GM13976 (cell line): ENCODE measurements around the gene CADPS.

Experiments
- DNase-seq: peaks from one replicate; pipeline ENCODE4 v3.0.0; 2012; ENCODE audit warnings: low spot score
- CTCF ChIP-seq: IDR thresholded peaks from 2 replicates; pipeline ENCODE4 v1.5.1; 2012; ENCODE audit warnings: borderline replicate concordance, mild to moderate bottlenecking; ENCODE audit not compliant: insufficient read depth; ENCODE audit errors: extremely low read depth, missing control alignments, control extremely low read depth
- in situ Hi-C: fragments of 300-500 bp; cut with MboI; formaldehyde crosslinking; loops from one replicate; pipeline ENCODE4 v1.12.0; 2022; ENCODE audit warnings: low sequenced_read_pairs, mixed read lengths, inconsistent platforms; ENCODE audit not compliant: unreplicated experiment

The CADPS gene

DNA sequence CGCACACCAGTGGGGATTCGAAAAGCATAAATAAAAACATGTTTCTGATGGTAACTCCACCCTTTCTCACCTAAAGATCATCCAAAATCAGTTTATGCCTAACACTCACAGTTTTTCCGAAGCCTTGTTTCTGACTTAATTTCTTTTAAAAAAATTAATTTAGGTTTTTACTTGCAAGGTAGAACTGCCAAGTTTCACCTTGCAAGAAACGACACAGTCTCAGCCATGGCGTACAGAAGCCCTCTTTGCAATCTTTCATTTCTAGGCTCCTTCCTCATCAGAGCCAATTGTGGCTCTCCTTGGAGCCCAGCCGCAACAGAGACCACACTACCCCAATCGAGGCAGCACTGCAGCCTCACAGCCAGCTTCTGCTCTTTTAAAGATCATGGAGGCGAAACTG lies 470.9 kb downstream of the CADPS start:
- DNase-seq, result no peak
- in situ Hi-C loops, result no loop called here
- no peak for TF ChIP-seq CTCF

DNA sequence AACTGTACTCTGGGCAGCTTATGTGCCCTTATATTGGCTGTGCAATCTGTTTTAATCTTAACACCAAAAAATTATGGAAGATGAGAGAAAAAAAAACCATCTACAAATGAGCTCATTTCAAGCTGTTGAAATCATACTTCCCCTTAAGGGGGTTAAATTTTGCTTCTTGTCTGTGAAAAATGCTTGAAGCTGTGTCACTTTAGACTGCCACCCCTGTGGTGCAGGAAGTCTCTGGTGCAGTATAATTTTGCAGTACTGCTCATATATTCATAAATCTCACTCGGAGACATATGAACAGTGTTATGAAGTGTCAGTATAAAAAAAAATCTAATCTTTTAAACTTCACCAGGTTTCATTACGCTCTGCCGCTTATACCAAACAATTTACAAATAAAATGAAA lies 471.5 kb downstream of the CADPS start:
- no peak for TF ChIP-seq CTCF
- no peak for DNase-seq
- in situ Hi-C loops, result no loop called here

- no peak for TF ChIP-seq CTCF
- in situ Hi-C loops, result no loop called here
- DNase-seq, result no peak
Measured at GRCh38 chr3:62392626-62393292, 482.5 kb downstream of the CADPS start.

- in situ Hi-C loops, result no loop called here
- no peak for DNase-seq
- TF ChIP-seq CTCF, result no peak
Measured at GRCh38 chr3:62387251-62387650, 488.0 kb downstream of the CADPS start.

GRCh38 chr3:62379321-62379798 lies 495.9 kb downstream of the CADPS start:
- in situ Hi-C loops, result no loop called here
- no peak for TF ChIP-seq CTCF
- no peak for DNase-seq

DNA sequence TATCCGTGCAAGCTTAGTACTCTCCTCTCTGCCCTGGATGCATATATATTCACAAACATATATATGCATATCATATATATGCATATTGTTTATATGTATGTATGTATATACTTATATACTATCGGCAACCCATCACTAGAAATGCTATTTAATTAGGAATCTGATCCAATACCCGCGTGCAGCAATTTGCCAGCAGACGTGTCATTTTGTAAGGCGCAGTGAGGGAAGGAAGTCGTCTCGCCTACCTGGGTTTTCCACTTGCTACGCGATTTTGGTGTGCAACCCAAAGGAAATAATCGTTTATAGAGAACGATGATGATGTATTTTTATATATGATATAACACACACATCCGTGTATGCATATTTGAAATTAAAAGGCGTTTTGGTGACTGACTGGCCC lies 496.3 kb downstream of the CADPS start:
- in situ Hi-C loops, result no loop called here
- no peak for DNase-seq
- TF ChIP-seq CTCF, result no peak
